Eye (tissue), 1 donor: ENCODE results near the gene FAM13A.
A peak's percentile ranks its signal among the peaks of the same experiment; 100 is the strongest.
"Not testable (repeated sequence)": the region's sequence is repeated elsewhere in the genome, so short reads cannot be mapped to it uniquely, and the experiment has no call there.

Experiments used
- DNase-seq: peaks from one replicate; pipeline ENCODE4 v3.0.0-alpha.2; 2015

FAM13A gene

GRCh38 chr4:88955580-88956380 is 101.2 kb downstream of the FAM13A start:
- DNase-seq = no peak

- no peak for DNase-seq
Observed at GRCh38 chr4:88953400-88953799, 103.6 kb downstream of the FAM13A start.

GRCh38 chr4:88952081-88952480 is 104.9 kb downstream of the FAM13A start:
- peak; percentile 12 for DNase-seq

GRCh38 chr4:88949605-88950004 is 107.4 kb downstream of the FAM13A start:
- DNase-seq = no peak

GRCh38 chr4:88940506-88940905 is 116.5 kb downstream of the FAM13A start:
- no peak for DNase-seq

- no peak for DNase-seq
Observed at GRCh38 chr4:88939697-88940096, 117.3 kb downstream of the FAM13A start.

GRCh38 chr4:88938138-88938537 is 118.8 kb downstream of the FAM13A start:
- DNase-seq = no peak

- no peak for DNase-seq
Observed at GRCh38 chr4:88937081-88937480, 119.9 kb downstream of the FAM13A start.

GRCh38 chr4:88933414-88934160 is 123.4 kb downstream of the FAM13A start:
- DNase-seq = no peak

GRCh38 chr4:88928852-88929251 is 128.1 kb downstream of the FAM13A start:
- no peak for DNase-seq

GRCh38 chr4:88927420-88927819 is 129.6 kb downstream of the FAM13A start:
- no peak for DNase-seq

- DNase-seq = no peak
Observed at GRCh38 chr4:88919056-88919455, 137.9 kb downstream of the FAM13A start.

GRCh38 chr4:88913181-88913580 is 143.8 kb downstream of the FAM13A start:
- not testable (repeated sequence) for DNase-seq

GRCh38 chr4:88911246-88912212 is 145.5 kb downstream of the FAM13A start:
- no peak for DNase-seq

- DNase-seq = no peak
Observed at GRCh38 chr4:88910101-88910500, 146.9 kb downstream of the FAM13A start.

- no peak for DNase-seq
Observed at GRCh38 chr4:88908521-88908920, 148.5 kb downstream of the FAM13A start.

- no peak for DNase-seq
Observed at GRCh38 chr4:88908003-88908402, 149.0 kb downstream of the FAM13A start.

- no peak for DNase-seq
Observed at GRCh38 chr4:88907478-88907877, 149.5 kb downstream of the FAM13A start.

- not testable (repeated sequence) for DNase-seq
Observed at GRCh38 chr4:88904240-88904639, 152.7 kb downstream of the FAM13A start.

GRCh38 chr4:88900432-88900831 is 156.6 kb downstream of the FAM13A start:
- no peak for DNase-seq

- DNase-seq = no peak
Observed at GRCh38 chr4:88897752-88898151, 159.2 kb downstream of the FAM13A start.

- no peak for DNase-seq
Observed at GRCh38 chr4:88897180-88897579, 159.8 kb downstream of the FAM13A start.

GRCh38 chr4:88893961-88894360 is 163.0 kb downstream of the FAM13A start:
- DNase-seq = no peak
